OCI-LY3 (cell line): ENCODE results near the gene ZNF496.

Experiments
- CTCF ChIP-seq: fragments of 200-600, 300-600 bp; sonication (generic); IDR thresholded peaks from 2 replicates; pipeline ENCODE4 v1.5.1; 2014; ENCODE audit warnings: antibody characterized with exemption, low read length, low read depth
- EZH2phosphoT487 ChIP-seq: fragments of 200-600 bp; shearing (Covaris generic); IDR thresholded peaks from 2 replicates; pipeline ENCODE4 v1.6.1; 2018; ENCODE audit warnings: antibody characterized with exemption, mixed run types, low read depth

- TF ChIP-seq CTCF (no peak), EZH2phosphoT487 (no peak)
These were observed 34.2 kb downstream of the ZNF496 start for GRCh38 chr1:247297263-247298123.
